ENCODE measurements around the gene ALK.

DNA sequence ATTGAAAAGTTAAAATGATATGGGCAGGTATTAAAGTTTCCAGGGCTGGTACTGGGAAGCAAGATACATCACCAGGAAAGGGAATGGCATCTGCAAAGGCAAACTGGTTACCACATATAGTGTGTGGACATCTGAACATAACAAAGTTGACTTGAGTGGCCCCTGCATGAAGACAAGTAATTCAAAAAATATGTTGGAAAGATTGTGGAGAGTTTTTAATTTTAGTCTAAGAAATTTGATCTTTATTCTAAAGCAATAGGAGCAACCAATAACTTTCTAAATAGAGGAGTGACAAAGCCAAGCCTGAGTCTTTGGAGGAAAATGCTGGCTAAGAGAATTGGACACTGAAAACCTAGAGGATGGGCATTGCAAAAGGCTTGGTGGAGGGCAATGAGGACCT, 278.2 kb downstream of the ALK start:
- TF ChIP-seq, protein P1, sequence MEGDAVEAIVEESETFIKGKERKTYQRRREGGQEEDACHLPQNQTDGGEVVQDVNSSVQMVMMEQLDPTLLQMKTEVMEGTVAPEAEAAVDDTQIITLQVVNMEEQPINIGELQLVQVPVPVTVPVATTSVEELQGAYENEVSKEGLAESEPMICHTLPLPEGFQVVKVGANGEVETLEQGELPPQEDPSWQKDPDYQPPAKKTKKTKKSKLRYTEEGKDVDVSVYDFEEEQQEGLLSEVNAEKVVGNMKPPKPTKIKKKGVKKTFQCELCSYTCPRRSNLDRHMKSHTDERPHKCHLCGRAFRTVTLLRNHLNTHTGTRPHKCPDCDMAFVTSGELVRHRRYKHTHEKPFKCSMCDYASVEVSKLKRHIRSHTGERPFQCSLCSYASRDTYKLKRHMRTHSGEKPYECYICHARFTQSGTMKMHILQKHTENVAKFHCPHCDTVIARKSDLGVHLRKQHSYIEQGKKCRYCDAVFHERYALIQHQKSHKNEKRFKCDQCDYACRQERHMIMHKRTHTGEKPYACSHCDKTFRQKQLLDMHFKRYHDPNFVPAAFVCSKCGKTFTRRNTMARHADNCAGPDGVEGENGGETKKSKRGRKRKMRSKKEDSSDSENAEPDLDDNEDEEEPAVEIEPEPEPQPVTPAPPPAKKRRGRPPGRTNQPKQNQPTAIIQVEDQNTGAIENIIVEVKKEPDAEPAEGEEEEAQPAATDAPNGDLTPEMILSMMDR (IDR thresholded peaks at IDR 0.05) = no peak
- no peak for TF ChIP-seq POLR2A (IDR thresholded peaks at IDR 0.05)

Data from thyroid gland (tissue), 4 donors.